Loucy (cell line): Measurements from ENCODE around the gene ACCSL.

Experiments used
- CTCF ChIP-seq: fragments of 200-600 bp; sonication (generic); conservative IDR thresholded peaks from 2 replicates; pipeline ENCODE4 v1.5.1; 2014; ENCODE audit warnings: mild to moderate bottlenecking, antibody characterized with exemption, low read length
- EZH2phosphoT487 ChIP-seq: fragments of 200-600 bp; IDR thresholded peaks from 2 replicates; pipeline ENCODE4 v1.6.1; 2018; ENCODE audit warnings: antibody characterized with exemption, mild to moderate bottlenecking, moderate library complexity, borderline replicate concordance

- TF ChIP-seq CTCF = no peak
- TF ChIP-seq EZH2phosphoT487 = no peak
Observed at GRCh38 chr11:44079376-44079775, 31.6 kb downstream of the ACCSL start.
